DND-41 (cell line): ENCODE measurements around the gene ASTN1.

Source experiments
- ATAC-seq: fragments of 200-7000 bp; cut with Tn5 transposase; 3 replicates; pipeline ENCODE4 v1.9.1; 2021; ENCODE audit warnings: low read depth; ENCODE audit not compliant: insufficient read depth
- DNase-seq: peaks from one replicate; pipeline ENCODE4 v3.0.0-alpha.2; 2020
- H2AFZ ChIP-seq: 2 replicates; pipeline ENCODE4 v1.6.0; 2012; ENCODE audit warnings: low read depth, low read length
- H3K27ac ChIP-seq: 2 replicates; pipeline ENCODE4 v1.5.1; 2012; ENCODE audit warnings: low read length, inconsistent platforms
- H3K27me3 ChIP-seq: fragments of 200-600 bp; sonication (generic); 2 replicates; pipeline ENCODE4 v1.6.0; 2012; ENCODE audit warnings: low read length, mild to moderate bottlenecking, inconsistent platforms; ENCODE audit not compliant: insufficient read depth, poor library complexity
- H3K36me3 ChIP-seq: 2 replicates; pipeline ENCODE4 v1.5.1; 2012; ENCODE audit warnings: low read length, inconsistent platforms; ENCODE audit not compliant: insufficient read depth
- H3K4me1 ChIP-seq: 2 replicates; pipeline ENCODE4 v1.5.1; 2012; ENCODE audit warnings: mild to moderate bottlenecking, low read length; ENCODE audit not compliant: insufficient read depth
- H3K4me2 ChIP-seq: 2 replicates; pipeline ENCODE4 v1.6.0; 2012; ENCODE audit warnings: mild to moderate bottlenecking, moderate library complexity, low read length, inconsistent platforms; ENCODE audit not compliant: insufficient read depth
- H3K4me3 ChIP-seq, 2 experiments: fragments of 200-600 bp in 1 of 2; shearing (Covaris generic) in 1 of 2; 2 replicates each; pipeline ENCODE4 v1.5.1; 2012 to 2016; ENCODE audit warnings: inconsistent platforms in 2 of 2, low read length in 2 of 2, mild to moderate bottlenecking in 2 of 2, low read depth in 1 of 2, moderate library complexity in 1 of 2
- H3K79me2 ChIP-seq: 2 replicates; pipeline ENCODE4 v1.6.0; 2012; ENCODE audit warnings: low read length, inconsistent platforms; ENCODE audit not compliant: insufficient read depth
- H3K9ac ChIP-seq: 2 replicates; pipeline ENCODE4 v1.6.0; 2012; ENCODE audit warnings: low read depth, mild to moderate bottlenecking, inconsistent platforms, low read length, moderate library complexity
- H3K9me3 ChIP-seq: 2 replicates; pipeline ENCODE4 v1.5.1; 2012; ENCODE audit warnings: low read length, moderate library complexity, mild to moderate bottlenecking, inconsistent platforms; ENCODE audit not compliant: insufficient read depth, severe bottlenecking
- H4K20me1 ChIP-seq: 2 replicates; pipeline ENCODE4 v1.6.0; 2012; ENCODE audit warnings: low read length; ENCODE audit not compliant: insufficient read depth
- CTCF ChIP-seq: IDR thresholded peaks from 2 replicates; pipeline ENCODE4 v1.5.1; 2012; ENCODE audit warnings: borderline replicate concordance, low read length, moderate library complexity, mild to moderate bottlenecking; ENCODE audit not compliant: poor library complexity, severe bottlenecking; ENCODE audit errors: extremely low read depth
- EZH2 ChIP-seq: IDR thresholded peaks from 3 replicates; pipeline ENCODE4 v1.6.1; 2012; ENCODE audit warnings: borderline replicate concordance, low read depth, mild to moderate bottlenecking, moderate library complexity, low read length, inconsistent platforms; ENCODE audit not compliant: severe bottlenecking

Gene ASTN1

GRCh38 chr1:177209357-177209756, 44.8 kb upstream of the ASTN1 start:
- Histone ChIP-seq H3K27ac (no peak overlapping the region), H3K79me2 (no peaks in the 10 kb centered on the region), H4K20me1 (no peaks in the 10 kb centered on the region), H3K27me3 (no peaks in the 10 kb centered on the region), H3K4me1 (no peaks in the 10 kb centered on the region), H3K4me2 (no peak overlapping the region), H2AFZ (no peak overlapping the region), H3K36me3 (no peaks in the 10 kb centered on the region), H3K9ac (no peak overlapping the region), H3K9me3 (no peaks in the 10 kb centered on the region), H3K4me3 (no peak overlapping the region)
- TF ChIP-seq EZH2 (no peak), CTCF (no peak)
- no peak for ATAC-seq
- DNase-seq = no peak

DNA sequence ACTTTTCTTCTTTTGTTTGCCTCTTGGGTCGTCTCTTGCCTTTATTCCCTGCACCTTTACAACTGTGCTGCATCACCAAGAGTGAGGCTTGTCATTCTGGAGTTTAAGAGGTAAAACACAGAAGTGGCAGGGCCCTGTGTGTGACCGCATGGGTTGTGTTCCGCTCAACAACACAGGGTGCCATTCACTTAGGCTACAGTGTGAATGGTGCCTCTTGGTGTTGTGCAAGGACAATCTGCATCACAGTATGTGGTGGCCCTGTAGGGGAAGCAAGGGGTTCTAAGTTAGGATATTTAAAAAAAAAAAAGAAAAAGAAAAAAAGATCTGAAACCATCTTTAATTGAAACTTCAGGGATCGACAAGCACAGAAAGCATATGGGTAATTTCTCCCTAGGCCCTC, 44.4 kb upstream of the ASTN1 start:
- Histone ChIP-seq H3K79me2 (no peaks in the 10 kb centered on the region), H4K20me1 (no peaks in the 10 kb centered on the region), H3K27me3 (no peaks in the 10 kb centered on the region), H3K4me2 (no peak overlapping the region), H3K4me3 (no peak overlapping the region), H3K36me3 (no peaks in the 10 kb centered on the region), H2AFZ (no peak overlapping the region), H3K27ac (no peak overlapping the region), H3K9me3 (no peaks in the 10 kb centered on the region), H3K9ac (no peak overlapping the region), H3K4me1 (no peaks in the 10 kb centered on the region)
- DNase-seq = no peak
- TF ChIP-seq EZH2 (no peak), CTCF (no peak)
- no peak for ATAC-seq

GRCh38 chr1:177206831-177207355, 42.4 kb upstream of the ASTN1 start:
- Histone ChIP-seq H3K27ac (no peak overlapping the region), H3K79me2 (no peaks in the 10 kb centered on the region), H3K4me2 (no peak overlapping the region), H2AFZ (no peak overlapping the region), H3K9ac (no peak overlapping the region), H3K9me3 (no peaks in the 10 kb centered on the region), H3K4me3 (no peak overlapping the region), H3K36me3 (no peaks in the 10 kb centered on the region), H4K20me1 (no peaks in the 10 kb centered on the region), H3K4me1 (no peaks in the 10 kb centered on the region), H3K27me3 (no peaks in the 10 kb centered on the region)
- DNase-seq = no peak
- TF ChIP-seq EZH2 = no peak
- no peak for TF ChIP-seq CTCF
- ATAC-seq = no peak

DNA sequence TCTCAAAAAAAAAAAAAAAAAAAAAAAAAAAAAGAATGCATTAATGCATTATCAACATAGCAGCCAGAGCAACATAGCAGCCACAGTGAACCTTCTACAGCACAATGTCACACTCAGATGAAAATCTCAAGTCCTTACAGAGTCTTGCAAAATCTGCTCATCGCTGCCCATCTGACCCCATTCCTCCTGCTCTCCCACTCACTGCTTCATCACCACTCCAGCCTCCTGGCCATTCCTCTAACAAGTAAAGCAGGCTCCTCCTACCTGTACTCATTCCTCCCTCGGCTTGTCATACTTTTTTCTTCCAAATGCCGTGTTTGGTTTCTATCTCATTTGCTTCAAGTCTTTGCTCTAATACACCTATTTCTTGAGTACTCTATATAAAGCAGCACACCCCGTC, 35.8 kb upstream of the ASTN1 start:
- no peak overlapping the region for H3K4me2 ChIP-seq
- H3K36me3 ChIP-seq = no peaks in the 10 kb centered on the region
- H3K4me3 ChIP-seq = no peak overlapping the region
- no peak overlapping the region for H2AFZ ChIP-seq
- ATAC-seq (no peak), DNase-seq (no peak)
- no peak overlapping the region for H3K27ac ChIP-seq
- no peaks in the 10 kb centered on the region for H3K9me3 ChIP-seq
- H3K79me2 ChIP-seq = no peaks in the 10 kb centered on the region
- no peaks in the 10 kb centered on the region for H4K20me1 ChIP-seq
- H3K27me3 ChIP-seq = no peaks in the 10 kb centered on the region
- H3K4me1 ChIP-seq = no peaks in the 10 kb centered on the region
- TF ChIP-seq CTCF (no peak), EZH2 (no peak)
- no peak overlapping the region for H3K9ac ChIP-seq
